Fibroblast of skin of left quadriceps (primary cell): ENCODE data around the gene DAO.
A peak's percentile ranks its signal among the peaks of the same experiment; 100 is the strongest.
"Not testable (repeated sequence)": the region's sequence is repeated elsewhere in the genome, so short reads cannot be mapped to it uniquely, and the experiment has no call there.

Experiments used
- DNase-seq, 2 experiments: peaks; one replicate each; pipeline ENCODE4 v3.0.0-alpha.2; 2013; ENCODE audit warnings: low read depth in 2 of 2

The DAO gene

GRCh38 chr12:108849660-108850059 is 30.2 kb upstream of the DAO start:
- DNase-seq: no peak

GRCh38 chr12:108850854-108851573 is 28.9 kb upstream of the DAO start:
- peak in 1 of 2 experiments; percentile 63 for DNase-seq

DNA sequence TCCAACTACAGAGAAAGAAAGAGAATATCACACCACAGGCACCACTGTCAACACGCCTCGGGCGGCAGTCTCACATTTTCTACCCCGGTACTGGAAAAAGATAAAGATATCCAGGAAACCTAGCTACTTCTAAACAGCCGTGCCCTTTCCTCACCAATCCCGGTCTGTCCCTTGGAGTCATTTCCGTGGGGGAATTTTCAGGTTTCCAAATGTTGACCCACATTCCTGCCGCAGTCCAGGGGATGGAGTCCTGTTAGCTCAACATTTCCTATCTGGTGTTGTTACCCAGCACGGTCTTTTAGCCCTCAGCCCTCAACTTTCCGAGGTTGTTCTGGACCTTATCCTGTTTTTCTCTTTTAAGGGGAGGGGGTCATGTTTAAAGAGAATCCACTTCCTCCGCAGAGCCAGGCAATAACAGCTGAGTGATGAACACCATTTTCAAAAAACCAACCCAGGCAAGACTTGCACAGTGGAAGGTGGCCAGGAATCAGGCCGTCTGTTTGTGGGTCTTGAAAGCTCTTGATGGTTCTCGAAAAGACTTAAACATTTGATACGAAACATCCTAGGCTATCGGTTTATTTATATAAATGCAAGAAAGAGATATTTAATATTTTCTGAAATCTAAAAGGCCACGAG is 27.1 kb upstream of the DAO start:
- DNase-seq: no peak

- DNase-seq: no peak
Observed at GRCh38 chr12:108853426-108853825, 26.5 kb upstream of the DAO start.

DNA sequence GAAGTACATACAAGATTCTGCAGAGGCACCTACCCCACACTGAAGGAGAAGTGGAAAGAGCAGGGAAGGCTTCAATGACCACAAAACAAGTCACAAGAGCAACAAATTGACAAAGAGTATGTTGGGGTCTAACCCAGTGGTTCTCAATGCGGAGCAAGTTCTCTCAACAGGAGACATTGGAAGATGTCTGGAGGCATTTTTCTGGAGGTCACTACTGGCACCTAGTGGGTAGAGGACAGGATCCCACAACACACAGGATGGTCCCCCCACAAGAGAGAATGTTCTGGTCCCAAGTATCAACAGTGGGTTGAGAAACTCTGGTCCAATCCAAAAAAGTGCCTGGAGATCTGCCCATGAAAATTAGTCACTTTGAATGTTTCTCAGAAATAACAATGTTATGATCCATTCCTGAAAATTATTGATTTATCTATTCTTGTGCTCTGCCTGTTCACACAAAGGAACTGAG is 25.9 kb upstream of the DAO start:
- peak; percentile 72 to 75 for DNase-seq

DNA sequence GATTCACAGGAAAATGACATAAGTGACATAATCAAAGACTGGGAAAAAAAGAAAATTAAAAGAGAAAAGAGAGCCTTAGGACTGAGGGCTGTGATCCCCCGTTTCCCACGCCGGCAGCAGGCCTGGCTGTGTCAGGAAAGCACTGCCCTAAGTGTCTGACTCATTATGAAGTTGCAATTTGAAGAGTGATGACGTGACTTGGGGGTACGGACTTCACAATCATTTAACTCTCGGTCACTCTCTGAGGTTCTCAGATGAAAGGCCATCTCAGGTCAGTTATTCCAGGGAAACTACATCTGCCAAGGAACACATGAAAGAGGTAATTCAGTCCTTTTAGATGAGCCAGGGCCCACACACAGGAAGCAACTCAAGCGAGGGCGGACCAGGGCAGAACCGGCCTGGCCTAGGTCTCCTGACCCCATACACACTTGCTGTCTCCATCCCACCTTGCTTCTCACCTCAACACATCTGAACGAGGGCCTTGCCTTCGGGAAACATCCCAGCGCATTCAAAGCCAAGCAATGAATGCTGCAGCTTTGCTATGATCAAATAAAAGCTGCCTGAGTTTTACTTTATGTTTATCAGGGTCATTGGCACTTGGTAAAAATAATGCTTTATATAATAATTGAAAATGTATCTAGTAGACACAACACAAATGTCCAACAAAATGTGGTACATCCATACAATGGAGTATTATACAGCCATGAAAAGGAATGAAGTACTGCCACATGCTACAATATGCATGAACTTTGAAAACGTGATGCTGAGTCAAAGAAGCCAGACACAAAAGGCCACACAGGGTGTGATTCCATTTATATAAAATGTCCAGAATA is 25.2 kb upstream of the DAO start:
- DNase-seq: peak; percentile 83 to 85

DNA sequence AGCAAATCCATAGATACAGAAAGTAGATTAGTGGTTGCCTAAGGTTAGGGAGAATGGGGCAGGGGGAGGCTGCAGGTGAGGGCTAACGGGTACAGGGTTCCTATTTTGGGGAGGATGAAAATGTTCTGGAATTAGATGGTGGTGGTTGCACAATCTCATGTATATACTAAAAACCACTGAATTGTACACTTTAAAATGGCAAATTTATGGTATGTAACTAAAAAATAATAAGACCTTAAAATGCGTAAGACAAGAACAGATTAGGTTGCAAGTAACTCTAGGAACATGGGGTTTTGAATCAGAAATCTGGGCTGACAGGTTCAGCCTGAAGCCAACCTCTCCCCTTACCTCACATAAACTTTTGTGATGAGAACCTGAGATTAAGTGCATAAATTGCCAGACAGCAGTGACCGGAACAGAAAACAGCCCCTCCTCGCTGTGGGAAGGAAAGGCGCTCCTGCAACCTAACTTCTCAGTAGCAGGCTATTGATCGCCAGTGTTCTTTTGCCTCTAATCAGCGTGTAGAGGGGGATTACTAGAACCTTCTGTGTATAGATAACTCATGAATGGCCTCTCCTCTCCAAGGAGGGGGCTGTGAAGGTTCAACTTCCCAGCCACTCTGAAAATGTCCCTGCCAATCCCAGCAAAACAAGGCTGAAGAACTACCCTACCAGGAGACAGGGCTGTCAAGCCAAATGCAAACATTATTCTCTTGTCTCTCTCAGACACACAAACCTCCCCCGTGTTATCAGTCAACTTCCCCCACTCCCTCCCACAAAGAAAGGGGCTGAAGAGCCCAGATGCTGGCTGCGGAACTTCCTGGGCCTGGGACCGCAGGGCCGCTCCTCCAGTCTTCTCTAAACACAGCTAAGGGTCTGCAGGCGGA is 24.4 kb upstream of the DAO start:
- no peak for DNase-seq

DNA sequence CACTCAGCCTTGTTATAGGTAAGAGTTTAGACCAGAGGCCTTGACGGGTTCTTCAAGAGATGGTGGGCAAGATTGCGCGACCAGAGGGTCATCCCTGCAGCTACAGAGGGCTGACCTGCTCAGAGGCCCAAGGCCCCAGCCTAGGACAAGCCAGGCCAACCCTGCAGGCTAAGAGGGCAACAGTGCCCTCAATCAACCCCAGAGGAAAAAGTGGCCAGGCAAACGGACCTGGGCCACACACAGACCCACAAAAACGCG is 23.8 kb upstream of the DAO start:
- DNase-seq: no peak

DNA sequence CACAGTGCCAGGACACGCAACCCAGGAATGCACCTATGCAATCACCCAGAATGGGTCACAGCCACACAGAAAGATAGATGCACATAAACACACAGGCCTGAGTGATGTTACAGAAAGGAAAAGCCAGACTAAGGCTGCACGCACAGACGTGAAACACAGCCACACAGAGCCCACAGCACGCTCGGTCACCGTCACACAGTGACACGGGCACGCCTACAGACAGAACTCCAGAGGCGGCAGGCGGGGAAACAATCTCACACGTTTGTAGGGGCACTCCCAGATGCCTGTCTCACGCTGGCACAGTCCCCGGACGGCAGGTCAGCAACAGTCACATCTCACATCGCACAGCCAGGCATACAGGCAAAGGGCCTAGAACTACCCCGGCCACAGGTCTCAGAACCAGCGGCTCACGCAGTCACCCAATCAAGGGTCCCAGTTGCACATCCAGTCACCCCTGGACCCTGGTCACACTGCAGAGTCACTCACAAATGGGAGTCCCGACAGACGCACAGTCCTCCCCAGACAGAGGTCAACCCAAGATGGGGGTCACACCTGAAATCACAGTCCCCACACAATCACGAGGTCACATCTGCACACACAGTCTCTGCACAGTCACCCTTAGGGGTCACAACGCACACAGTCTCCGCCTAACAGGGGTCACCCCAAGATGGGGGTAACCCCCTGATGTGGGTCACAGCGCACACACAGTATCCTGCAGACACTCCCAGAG is 23.3 kb upstream of the DAO start:
- DNase-seq: no peak

DNA sequence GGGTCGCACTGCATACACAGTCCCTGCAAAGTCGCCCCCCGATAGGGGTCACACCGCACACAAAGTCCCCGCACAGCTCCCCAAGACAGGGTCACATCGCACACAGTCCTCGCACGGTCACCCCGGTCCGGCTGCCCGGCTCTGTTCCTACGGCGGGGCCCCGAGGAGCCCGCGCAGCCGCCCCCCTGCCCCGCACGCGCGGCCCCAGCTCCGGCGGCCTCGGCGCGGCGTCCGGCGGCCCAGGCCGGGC is 22.8 kb upstream of the DAO start:
- DNase-seq: no peak

DNA sequence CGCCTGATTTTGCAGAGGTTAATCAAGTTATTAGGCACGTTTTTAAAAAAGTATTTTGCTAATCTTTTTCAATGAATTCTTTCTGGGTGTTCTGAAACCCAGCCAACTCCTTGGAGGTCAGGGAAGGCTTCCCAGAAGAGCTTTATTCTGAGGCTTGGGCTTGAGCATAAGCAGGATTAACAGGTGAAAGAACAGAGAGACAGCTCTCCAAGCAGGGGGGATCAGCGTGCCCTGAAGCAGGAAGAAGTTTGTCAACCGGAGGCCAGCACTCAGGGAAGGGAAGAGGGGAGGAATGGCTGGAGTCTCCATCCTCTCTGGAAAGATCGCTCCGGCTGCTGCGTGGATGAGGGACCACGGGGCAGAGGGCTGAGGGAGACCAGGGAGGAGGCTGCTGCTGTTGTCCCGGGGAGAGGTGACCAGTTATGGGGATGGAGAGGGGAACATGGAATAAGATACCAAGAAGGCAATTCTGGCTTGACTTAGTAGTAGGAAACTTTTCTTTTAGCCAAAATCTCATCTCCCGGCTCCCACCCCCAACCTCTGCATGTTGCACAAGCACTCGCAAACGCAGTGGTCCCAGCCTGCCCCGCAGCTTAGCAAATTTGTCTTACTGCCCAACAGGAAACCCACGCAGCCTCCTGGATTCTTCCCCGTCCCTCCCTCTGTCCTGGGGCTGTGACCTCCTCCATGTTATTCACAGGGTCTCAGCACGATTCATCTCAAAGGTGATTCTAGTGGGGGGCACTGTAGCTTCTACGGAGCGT is 21.4 kb upstream of the DAO start:
- no peak for DNase-seq

GRCh38 chr12:108859141-108859922 is 20.6 kb upstream of the DAO start:
- not testable (repeated sequence) for DNase-seq

- no peak for DNase-seq
Observed at GRCh38 chr12:108859923-108860291, 20.0 kb upstream of the DAO start.

DNA sequence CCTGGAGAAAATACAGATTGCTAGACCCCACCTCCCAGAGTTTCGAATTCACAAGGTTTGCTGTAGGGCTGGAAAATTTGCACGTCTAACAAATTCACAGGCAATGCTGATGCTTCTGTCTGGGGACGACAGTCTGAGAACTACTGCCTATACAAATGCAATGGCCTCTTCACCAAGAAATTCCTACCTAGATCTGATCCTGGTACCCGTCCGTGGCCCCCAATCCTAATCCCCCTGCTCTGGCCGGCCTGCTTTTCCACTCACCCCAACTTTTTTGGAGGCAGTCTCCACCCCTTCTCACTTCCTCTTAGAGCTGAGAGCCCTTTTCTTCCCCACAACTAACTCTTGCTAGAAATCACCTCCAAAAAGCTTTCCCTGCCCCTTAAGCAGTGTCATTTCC is 19.4 kb upstream of the DAO start:
- no peak for DNase-seq

DNA sequence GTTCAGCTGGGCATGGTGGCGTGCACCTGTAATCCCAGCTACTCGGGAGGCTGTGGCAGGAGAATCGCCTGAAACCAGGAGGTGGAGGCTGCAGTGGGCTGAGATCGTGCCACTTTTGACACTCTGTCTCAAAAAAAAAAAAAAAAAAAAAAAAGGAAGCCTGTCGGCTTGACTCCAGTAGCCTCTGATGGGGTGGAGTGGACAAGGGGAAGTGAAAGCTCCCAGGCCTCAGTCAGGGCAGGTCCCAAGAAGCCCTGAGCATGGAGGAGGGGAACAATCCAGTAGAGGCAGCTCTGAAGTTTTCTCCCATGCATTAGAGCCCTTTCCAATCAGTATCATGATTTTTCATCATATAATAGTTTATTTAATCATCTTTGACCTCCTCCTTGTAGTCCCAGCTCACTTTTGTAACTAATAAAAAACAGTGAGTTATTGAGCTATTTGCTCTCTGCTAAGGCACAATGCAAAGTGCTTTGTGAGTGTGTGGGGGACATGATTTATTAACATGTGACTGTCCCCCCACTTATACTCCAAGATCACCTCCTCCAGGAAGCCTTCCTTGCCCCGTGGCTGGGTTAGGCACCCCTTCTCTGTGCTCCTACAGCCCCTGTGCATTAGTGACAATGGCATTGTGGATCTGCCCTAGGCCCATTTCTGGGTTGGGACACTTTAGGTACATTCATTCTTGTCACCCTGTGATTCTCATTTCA is 17.9 kb upstream of the DAO start:
- DNase-seq: no peak

- DNase-seq: no peak
Observed at GRCh38 chr12:108862588-108862959, 17.3 kb upstream of the DAO start.

GRCh38 chr12:108865169-108865568 is 14.7 kb upstream of the DAO start:
- DNase-seq: no peak

- DNase-seq: not testable (repeated sequence)
Observed at GRCh38 chr12:108866083-108866482, 13.8 kb upstream of the DAO start.

GRCh38 chr12:108868781-108869180 is 11.1 kb upstream of the DAO start:
- no peak for DNase-seq
